ENCODE results near the gene CTIF. TPM values are rescaled to one million over a fixed set of nuclear protein-coding genes. Genes with fewer than 3 reads are reported as not detected.

CTIF gene
- total RNA-seq, 1 donor = 86.4 TPM

DNA sequence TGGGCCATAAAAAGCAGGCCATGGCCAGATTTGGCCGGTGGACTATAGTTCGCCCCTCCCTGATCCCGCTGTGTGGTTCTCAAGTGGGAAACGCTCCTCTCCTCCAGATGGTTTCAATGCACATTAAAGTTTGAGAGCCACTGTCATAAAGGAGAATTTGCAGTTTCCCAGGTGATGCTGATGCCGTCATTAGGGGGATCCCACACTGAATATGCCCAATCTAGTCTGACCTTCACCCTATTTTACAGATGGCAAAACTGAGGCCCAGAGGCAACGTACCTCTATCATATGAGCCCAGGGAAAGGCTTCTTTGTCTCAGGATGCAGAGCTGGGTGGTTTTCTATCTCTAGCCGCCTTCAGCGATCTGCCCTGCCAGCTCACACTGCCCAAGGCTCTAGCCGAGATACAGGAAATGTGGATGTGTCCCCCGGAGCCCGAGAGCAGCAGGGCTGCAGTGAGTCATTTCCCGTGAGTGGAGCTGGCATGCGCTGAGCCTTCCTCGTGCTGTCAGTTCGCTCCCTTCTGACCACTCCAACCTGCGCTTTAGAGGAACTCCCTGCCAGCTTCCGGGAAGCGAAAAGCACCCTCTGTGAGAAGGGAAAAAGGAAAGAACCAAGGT is 295.7 kb downstream of the CTIF start:
- peak overlapping the region; percentile 21 for H3K4me3 ChIP-seq (ENCODE audit: low read depth, low read length)
- TF ChIP-seq, protein P1, sequence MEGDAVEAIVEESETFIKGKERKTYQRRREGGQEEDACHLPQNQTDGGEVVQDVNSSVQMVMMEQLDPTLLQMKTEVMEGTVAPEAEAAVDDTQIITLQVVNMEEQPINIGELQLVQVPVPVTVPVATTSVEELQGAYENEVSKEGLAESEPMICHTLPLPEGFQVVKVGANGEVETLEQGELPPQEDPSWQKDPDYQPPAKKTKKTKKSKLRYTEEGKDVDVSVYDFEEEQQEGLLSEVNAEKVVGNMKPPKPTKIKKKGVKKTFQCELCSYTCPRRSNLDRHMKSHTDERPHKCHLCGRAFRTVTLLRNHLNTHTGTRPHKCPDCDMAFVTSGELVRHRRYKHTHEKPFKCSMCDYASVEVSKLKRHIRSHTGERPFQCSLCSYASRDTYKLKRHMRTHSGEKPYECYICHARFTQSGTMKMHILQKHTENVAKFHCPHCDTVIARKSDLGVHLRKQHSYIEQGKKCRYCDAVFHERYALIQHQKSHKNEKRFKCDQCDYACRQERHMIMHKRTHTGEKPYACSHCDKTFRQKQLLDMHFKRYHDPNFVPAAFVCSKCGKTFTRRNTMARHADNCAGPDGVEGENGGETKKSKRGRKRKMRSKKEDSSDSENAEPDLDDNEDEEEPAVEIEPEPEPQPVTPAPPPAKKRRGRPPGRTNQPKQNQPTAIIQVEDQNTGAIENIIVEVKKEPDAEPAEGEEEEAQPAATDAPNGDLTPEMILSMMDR (IDR thresholded peaks at IDR 0.05; ENCODE audit: insufficient read depth, low read depth, low read length) = no peak
- DNase-seq (ENCODE audit: low read depth) = peak; percentile 94

DNA sequence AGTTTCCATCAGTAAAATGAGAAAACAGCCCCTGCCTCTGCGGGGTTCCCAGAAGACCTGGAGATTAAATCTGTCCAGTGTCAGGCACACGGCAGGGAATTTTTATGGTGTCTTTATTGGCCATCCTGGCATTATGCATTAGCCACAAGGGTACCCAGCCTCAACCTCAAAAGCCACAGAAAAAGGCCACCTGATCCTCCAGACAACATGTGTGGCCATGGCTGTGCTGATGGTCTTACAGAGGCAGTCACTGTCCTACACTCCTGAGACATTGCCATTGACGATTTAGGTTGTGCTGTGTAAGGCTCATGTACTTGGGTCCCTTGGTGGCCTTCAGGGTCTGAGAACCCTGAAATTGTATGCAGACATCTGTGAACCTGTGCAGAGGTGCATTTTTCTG is 296.3 kb downstream of the CTIF start:
- TF ChIP-seq, protein P1 (IDR thresholded peaks at IDR 0.05; ENCODE audit: insufficient read depth, low read depth, low read length) = no peak

DNA sequence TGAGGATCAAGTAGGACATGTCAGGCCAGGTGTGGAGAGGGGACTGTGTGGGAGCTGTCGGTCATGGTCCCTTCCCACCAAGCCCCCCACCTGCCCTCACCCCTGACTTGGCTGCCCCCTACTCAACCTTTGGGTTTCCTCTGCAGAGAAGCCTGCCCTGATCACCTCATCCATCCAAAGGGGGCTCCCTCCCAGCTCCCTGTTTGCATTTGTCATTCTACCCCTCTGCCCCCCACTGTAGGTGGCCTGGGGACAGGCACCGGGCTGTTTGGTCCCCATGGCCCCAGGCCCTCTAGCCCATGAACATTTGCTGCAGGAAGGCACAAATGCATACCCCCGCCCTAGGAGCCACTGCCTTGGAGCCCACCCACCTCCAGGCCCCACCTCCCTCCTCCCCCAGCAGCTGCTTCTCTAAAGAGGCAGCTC is 296.9 kb downstream of the CTIF start:
- TF ChIP-seq, protein P1 (IDR thresholded peaks at IDR 0.05; ENCODE audit: insufficient read depth, low read depth, low read length) = no peak
- no peak for DNase-seq (ENCODE audit: low read depth)
- H3K4me3 ChIP-seq (ENCODE audit: low read depth, low read length) = no peak overlapping the region

More for the DNA sequence above, 296.3 kb downstream of the CTIF start:
- DNase-seq (ENCODE audit: low read depth) = no peak
- no peak overlapping the region for H3K4me3 ChIP-seq (ENCODE audit: low read depth, low read length)

DNA sequence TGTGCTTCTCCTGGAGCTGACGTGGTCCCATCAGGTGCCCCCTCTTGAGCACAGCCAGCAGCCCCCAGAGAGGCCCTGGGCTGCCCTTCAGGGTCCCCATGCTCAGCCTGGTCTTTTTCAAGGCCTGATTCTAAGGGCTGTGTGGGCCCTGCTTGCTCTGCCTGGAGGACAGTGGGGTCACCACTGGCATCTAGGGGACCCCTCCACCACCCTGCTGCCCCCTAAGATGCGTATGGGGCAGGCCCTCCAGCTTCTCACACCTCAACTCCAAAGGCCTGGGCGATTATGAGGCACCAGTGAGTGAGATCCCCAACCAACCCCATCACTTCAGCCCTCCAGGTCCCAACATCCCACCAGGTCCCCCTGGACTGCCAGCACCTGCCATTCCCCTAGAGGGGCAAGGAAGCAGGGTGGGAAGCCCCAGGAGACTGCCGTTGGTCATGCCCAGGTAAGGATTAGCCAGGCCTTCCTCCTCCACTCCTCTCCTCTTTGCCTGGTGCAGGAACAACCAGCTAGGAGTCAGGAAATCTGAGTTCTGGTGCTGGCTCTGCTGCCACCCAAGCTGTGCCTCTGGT is 297.5 kb downstream of the CTIF start:
- H3K4me3 ChIP-seq (ENCODE audit: low read depth, low read length) = no peak overlapping the region
- TF ChIP-seq, protein P1 (IDR thresholded peaks at IDR 0.05; ENCODE audit: insufficient read depth, low read depth, low read length) = no peak
- no peak for DNase-seq (ENCODE audit: low read depth)

DNA sequence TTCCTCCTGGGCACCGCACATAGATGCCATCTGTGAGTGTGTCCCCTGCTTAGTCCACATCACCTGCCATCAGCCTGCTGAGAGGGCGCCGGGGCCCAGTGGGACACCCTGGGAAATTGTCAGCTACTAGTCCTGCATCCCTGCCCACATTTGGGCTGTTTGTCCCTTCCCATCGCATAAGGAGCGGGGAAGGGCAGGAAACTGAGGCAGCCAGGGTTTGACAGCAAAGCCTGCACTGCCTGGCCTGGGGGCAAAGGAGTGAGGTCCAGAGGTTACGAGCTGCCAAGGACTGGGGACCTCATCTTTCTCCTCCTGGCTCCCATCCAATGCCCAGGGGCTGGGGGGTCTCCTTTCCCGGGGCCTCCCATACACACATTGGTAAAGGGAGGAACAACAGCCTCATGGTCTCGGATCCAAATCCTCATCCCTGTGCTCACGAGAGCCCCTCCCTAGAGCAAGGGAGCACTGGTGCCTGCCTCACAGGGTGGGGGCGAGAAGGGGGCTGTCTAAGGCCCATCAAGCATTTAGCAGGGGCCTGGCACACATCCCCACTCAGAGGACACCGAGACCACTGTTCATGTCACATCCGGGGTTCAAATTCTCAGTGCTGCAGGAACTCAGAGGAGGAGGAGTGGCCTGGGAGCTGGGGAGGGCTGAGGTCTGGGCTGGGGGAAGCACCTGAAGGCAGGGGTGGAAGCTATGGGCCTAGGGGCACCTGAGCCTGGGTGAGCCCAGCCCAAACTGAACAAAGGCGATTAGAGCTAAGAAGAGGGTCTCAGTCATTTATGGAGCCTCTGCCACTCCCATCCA is 298.2 kb downstream of the CTIF start:
- H3K4me3 ChIP-seq (ENCODE audit: low read depth, low read length) = no peak overlapping the region
- no peak for DNase-seq (ENCODE audit: low read depth)
- TF ChIP-seq, protein P1 (IDR thresholded peaks at IDR 0.05; ENCODE audit: insufficient read depth, low read depth, low read length) = no peak

DNA sequence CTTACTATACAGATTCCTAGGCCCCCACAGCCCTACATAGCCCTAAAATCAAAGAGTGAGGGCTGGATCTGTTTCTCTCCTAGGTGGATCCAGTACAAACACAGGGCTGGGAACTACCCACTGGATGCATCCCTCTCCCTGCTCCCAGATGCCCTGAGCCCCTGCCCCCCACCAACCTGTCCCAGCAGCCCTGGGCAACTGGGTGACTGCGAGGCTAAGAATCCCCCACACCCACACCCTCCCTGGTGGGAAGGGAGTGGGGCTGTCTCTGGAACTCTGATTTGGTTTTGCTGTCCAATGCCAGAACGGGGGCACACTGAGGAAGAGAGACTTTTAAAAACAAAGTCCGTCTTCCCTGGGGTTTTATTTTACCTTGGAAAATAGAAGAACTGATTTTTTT is 298.8 kb downstream of the CTIF start:
- no peak overlapping the region for H3K4me3 ChIP-seq (ENCODE audit: low read depth, low read length)
- TF ChIP-seq, protein P1 (IDR thresholded peaks at IDR 0.05; ENCODE audit: insufficient read depth, low read depth, low read length) = no peak
- no peak for DNase-seq (ENCODE audit: low read depth)

Data from fibroblast of villous mesenchyme (primary cell).